ENCODE results near the gene NEUROG2.
A peak's percentile ranks its signal among the peaks of the same experiment; 100 is the strongest.
"Not testable (repeated sequence)": the region's sequence is repeated elsewhere in the genome, so short reads cannot be mapped to it uniquely, and the experiment has no call there.

NEUROG2 gene

DNA sequence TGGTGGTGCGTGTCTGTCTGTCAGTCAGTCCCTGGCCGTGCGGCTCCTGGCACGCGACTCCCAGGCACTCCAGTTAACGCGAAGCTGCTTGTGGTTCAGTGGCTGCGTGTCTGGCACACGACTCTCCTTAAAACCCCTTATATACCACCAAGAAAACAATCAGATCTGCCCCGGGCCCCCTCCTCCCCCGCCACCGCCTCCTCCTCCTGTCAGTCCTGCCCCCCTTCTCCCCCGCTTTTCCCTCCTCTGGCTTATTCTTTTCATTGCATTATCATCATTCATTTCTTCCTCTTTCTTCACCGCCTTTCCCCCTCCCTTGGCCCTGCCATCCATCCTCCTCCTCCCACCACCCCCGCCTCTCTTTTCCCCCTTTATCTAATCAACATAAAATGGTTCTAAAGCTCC, at the start of gene NEUROG2:
Gene NEUROG2 (minus strand): TSS at position 115 of the 405 bp plus-strand sequence. CDS start 705 bp downstream, outside the sequence.
- peak within 1 kb of the TSS; percentile 85 for H3K4me2 ChIP-seq
- no peaks in the 10 kb centered on the region for H3K36me3 ChIP-seq
- peaks cover 26% of the 10 kb centered on the region for H3K9me3 ChIP-seq
- H3K27ac ChIP-seq: no peak within 1 kb of the TSS
- H3K4me1 ChIP-seq: peaks cover 23% of the 10 kb centered on the region
- H3K9ac ChIP-seq: no peak within 1 kb of the TSS
- H3K27me3 ChIP-seq: peaks cover 100% of the 10 kb centered on the region
- TF ChIP-seq Cebpa-rat (IDR thresholded peaks at IDR 0.05): no peak
- peaks cover 85% of the 10 kb centered on the region for H4K20me1 ChIP-seq
- H3K4me3 ChIP-seq: peak within 1 kb of the TSS; percentile 61

DNA sequence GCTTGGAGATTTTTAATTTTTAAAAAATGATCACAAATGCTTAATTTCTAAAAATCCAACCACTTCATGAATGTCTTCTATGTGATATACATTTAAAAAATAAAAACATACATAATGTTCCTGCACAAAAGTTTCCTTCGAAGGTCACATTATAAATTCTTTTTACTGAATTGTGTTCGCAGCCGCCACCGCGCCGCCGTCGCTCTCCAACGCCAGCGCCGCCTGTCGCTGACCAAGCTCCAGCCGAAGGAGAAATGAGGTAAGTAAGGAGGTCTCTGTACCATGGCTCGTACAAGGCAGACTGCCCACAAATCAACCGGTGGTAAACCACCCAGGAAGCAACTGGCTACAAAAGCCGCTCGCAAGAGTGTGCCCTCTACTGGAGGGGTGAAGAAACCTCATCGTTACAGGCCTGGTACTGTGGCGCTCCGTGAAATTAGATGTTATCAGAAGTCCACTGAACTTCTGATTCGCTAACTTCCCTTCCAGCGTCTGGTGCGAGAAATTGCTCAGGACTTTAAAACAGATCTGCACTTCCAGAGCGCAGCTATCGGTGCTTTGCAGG, 48.8 kb upstream of the NEUROG2 start:
- no peak overlapping the region for H3K4me3 ChIP-seq
- H3K9ac ChIP-seq: no peak overlapping the region
- H4K20me1 ChIP-seq: no peaks in the 10 kb centered on the region
- no peak for TF ChIP-seq Cebpa-rat (IDR thresholded peaks at IDR 0.05)
- no peaks in the 10 kb centered on the region; the same call in 1 of the 2 replicates for H3K9me3 ChIP-seq
- peaks cover 43% of the 10 kb centered on the region for H3K36me3 ChIP-seq
- no peak overlapping the region for H3K4me2 ChIP-seq
- H3K27ac ChIP-seq: no peak overlapping the region
- H3K27me3 ChIP-seq: no peaks in the 10 kb centered on the region
- H3K4me1 ChIP-seq: peaks cover 6% of the 10 kb centered on the region; the same call in 1 of the 2 replicates

DNA sequence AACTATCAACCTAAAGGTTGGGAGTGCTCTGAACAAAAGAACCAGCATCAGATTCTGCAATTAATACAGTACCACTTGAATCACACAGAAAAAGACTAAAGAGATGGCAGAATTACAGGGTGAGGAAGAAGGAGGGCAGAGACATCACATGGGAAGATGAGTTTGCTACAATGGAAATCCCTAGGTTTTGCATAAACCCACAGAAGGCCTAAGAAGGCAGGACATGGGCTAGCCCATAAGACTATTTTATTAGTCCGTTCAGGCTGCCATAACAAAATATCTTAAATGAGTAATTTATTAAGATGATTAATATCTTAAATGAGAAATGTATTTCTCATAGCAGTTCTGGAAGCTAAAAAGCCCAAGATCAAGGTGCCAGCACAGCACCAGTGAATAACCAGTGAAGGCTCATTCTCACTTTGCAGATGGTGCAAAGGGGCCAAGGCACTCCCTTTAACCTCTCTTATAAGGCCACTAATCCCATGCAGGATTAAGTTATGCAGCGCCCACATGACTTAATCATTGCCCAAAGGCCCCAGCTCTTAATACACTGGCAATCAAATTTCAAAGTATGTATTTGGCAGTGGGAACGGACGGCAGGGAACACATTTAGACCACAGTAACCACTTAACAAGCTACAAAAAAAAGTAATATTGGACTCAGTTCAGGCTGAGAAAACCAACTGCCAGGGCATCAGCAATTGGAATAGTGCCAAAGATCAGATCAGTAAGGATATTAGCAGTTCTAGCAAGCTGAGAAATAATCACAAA, 47.6 kb upstream of the NEUROG2 start:
- H3K27me3 ChIP-seq: no peaks in the 10 kb centered on the region
- no peaks in the 10 kb centered on the region; the same call in 1 of the 2 replicates for H3K9me3 ChIP-seq
- H3K4me1 ChIP-seq: peaks cover 6% of the 10 kb centered on the region; the same call in 1 of the 2 replicates
- no peaks in the 10 kb centered on the region for H4K20me1 ChIP-seq
- no peak overlapping the region for H3K4me2 ChIP-seq
- H3K27ac ChIP-seq: no peak overlapping the region
- H3K36me3 ChIP-seq: peaks cover 51% of the 10 kb centered on the region
- H3K4me3 ChIP-seq: no peak overlapping the region
- TF ChIP-seq Cebpa-rat (IDR thresholded peaks at IDR 0.05): no peak
- no peak overlapping the region for H3K9ac ChIP-seq

DNA sequence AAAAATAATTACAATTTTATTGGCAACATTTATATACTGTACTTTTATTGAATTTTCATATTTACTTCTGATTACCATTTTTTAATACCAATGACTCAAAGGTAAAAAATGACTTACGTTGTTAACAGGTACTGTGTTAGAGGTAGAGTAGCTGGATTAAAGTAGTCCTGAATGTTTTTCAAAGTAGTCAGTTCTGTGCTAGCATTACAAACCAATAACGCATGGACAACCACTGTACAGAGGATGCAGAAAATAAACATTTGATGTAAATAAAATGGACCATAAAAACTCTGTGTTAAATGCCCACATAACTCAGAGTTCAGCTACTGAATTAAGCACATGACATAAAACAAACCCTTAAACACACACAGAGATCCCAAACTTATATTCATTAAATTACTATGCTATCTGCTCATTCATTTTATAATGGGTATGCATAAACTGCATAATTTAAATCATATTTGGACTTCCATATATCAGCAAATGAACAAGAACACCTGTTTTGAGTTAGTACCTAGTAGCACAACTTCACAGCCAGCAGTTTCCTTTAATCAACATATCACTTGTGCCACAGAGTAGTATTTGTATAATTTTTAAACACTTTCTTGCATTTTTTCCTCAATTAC, 46.4 kb upstream of the NEUROG2 start:
- Histone ChIP-seq H3K4me2 (no peak overlapping the region), H3K9me3 (no peaks in the 10 kb centered on the region; the same call in 1 of the 2 replicates), H3K4me1 (peaks cover 6% of the 10 kb centered on the region; the same call in 1 of the 2 replicates), H3K4me3 (no peak overlapping the region), H4K20me1 (no peaks in the 10 kb centered on the region), H3K9ac (no peak overlapping the region), H3K36me3 (peaks cover 54% of the 10 kb centered on the region), H3K27me3 (no peaks in the 10 kb centered on the region), H3K27ac (no peak overlapping the region)
- no peak for TF ChIP-seq Cebpa-rat (IDR thresholded peaks at IDR 0.05)

DNA sequence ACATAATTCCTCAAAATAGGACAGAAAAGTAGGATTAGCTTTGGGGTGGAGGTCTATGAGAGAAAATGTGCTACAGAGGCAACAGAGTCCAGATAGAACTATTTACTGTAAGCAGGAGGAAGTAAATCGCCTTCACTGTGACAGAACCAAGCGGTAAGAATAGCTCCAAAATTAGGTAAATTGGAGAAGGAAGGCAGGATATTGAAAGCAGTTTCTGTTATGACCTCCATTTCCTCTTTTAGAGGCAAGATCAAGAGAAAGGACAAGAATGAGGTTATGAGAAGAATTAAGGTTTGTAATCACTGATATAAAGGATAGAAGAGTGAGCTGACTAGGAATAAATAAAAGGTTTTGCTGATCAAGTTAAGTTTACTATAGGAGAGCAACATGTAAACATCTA, 44.1 kb upstream of the NEUROG2 start:
- Histone ChIP-seq H3K36me3 (peaks cover 49% of the 10 kb centered on the region), H3K4me2 (no peak overlapping the region)

DNA sequence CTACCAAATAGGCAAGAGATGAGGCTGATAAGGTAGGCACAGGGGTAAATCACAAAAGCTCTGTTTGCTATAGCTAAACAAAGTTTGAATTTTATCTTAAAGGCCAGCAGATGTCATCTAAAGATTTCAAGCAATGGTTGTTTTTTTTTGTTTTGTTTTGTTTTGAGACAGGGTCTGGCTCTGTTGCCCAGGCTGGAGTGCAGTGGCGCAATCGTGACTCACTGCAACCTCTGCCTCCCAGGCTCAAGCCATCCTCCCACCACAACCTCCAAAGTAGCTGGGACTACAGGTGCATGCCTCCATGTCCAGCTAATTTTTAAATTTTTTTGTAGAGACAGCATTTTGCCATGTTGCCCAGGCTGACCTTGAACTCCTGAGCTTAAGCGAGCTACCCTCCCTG, 43.1 kb upstream of the NEUROG2 start:
- no peak overlapping the region for H3K9ac ChIP-seq
- no peak overlapping the region for H3K4me3 ChIP-seq
- no peaks in the 10 kb centered on the region for H3K27me3 ChIP-seq
- H3K9me3 ChIP-seq: no peaks in the 10 kb centered on the region
- H4K20me1 ChIP-seq: no peaks in the 10 kb centered on the region
- H3K27ac ChIP-seq: no peak overlapping the region
- peaks cover 46% of the 10 kb centered on the region for H3K36me3 ChIP-seq
- no peak overlapping the region for H3K4me2 ChIP-seq
- TF ChIP-seq Cebpa-rat (IDR thresholded peaks at IDR 0.05): no peak
- peaks cover 6% of the 10 kb centered on the region; the same call in 1 of the 2 replicates for H3K4me1 ChIP-seq

More for the DNA sequence above, 44.1 kb upstream of the NEUROG2 start:
- no peak for TF ChIP-seq Cebpa-rat (IDR thresholded peaks at IDR 0.05)
- H3K9me3 ChIP-seq: no peaks in the 10 kb centered on the region; the same call in 1 of the 2 replicates
- no peaks in the 10 kb centered on the region for H4K20me1 ChIP-seq
- no peak overlapping the region for H3K27ac ChIP-seq
- peaks cover 6% of the 10 kb centered on the region; the same call in 1 of the 2 replicates for H3K4me1 ChIP-seq
- no peak overlapping the region for H3K9ac ChIP-seq
- H3K27me3 ChIP-seq: no peaks in the 10 kb centered on the region
- no peak overlapping the region for H3K4me3 ChIP-seq

DNA sequence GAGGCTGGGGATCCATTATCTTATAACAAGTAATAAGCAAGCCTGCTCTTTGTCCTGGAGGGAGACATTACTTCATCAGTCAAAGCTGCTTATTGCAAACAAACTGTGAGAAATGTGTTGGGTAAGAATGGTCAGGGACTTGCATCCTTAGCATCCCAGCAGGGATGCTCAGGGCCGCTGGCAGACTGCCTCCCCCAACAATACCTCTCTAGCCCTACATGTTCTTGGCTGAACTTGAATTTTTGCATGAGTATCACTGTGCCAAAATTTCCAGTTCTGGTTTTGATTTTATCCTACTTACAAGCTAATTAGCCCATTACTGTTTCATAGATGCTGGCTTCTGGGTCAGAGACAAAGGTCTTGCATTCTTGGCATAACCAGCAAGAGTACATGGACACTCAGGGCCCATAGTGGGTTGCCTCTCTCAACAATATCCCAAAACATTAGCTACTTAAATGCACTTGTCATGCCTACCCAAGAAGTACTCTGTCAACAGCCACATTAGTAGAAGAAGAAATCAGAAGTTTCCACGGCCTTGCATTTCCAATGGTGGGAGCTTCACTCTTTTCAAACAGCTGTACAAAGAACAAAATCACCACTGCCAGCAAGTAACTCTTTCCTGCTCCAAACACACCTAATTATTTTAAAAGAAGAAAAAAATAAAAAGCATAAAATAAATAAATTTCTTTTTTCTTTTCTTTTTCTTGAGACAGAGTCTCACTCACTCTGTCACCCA, 41.9 kb upstream of the NEUROG2 start:
- no peak overlapping the region for H3K9ac ChIP-seq
- no peak overlapping the region for H3K27ac ChIP-seq
- no peak overlapping the region for H3K4me3 ChIP-seq
- no peak for TF ChIP-seq Cebpa-rat (IDR thresholded peaks at IDR 0.05)
- no peaks in the 10 kb centered on the region for H3K27me3 ChIP-seq
- H3K9me3 ChIP-seq: no peaks in the 10 kb centered on the region
- peaks cover 54% of the 10 kb centered on the region for H3K36me3 ChIP-seq
- H3K4me1 ChIP-seq: peaks cover 6% of the 10 kb centered on the region; the same call in 1 of the 2 replicates
- no peak overlapping the region for H3K4me2 ChIP-seq
- no peaks in the 10 kb centered on the region for H4K20me1 ChIP-seq

DNA sequence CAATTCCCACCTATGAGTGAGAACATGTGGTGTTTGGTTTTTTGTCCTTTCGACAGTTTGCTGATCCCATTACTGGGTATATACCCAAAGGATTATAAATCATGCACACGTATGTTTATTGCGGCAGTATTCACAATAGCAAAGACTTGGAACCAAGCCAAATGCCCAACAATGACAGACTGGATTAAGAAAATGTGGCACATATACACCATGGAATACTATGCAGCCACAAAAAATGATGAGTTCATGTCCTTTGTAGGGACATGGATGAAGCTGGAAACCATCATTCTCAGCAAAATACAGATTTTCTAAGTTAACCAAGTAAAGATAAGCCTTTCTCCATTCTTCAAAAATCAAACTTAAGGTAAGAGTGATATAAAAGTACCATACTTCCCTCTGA, 38.3 kb upstream of the NEUROG2 start:
- not testable (repeated sequence) for H3K27ac ChIP-seq, H3K4me2 ChIP-seq, H3K27me3 ChIP-seq, H3K4me1 ChIP-seq, H4K20me1 ChIP-seq, H3K4me3 ChIP-seq, H3K9me3 ChIP-seq, H3K9ac ChIP-seq
- peaks cover 45% of the 10 kb centered on the region for H3K36me3 ChIP-seq

DNA sequence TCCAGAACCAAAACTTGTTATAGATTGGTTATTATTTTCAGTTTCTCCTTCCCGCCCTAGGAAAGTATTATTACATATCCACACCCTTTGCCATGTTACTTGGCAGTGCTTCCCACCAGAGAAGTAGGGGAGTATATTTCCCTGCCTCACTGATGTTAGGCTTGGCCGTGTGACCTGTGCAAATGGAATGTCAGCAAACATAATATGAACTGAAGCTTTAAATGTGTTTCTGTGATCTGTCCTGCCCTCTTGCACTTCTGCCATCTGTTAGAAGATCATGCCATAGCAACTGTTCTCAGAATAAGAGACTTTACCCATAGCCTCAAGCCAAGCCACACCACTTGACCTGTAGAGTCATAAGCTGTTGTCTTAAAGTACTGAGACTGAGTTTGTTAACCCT, 36.7 kb upstream of the NEUROG2 start:
- Histone ChIP-seq H3K27ac (no peak overlapping the region), H3K4me2 (no peak overlapping the region)
- no peak for TF ChIP-seq Cebpa-rat (IDR thresholded peaks at IDR 0.05)

More for the DNA sequence above, 36.7 kb upstream of the NEUROG2 start:
- Histone ChIP-seq H3K9ac (no peak overlapping the region), H3K4me3 (no peak overlapping the region), H3K4me1 (no peaks in the 10 kb centered on the region), H3K36me3 (peaks cover 36% of the 10 kb centered on the region), H4K20me1 (no peaks in the 10 kb centered on the region), H3K27me3 (no peaks in the 10 kb centered on the region), H3K9me3 (no peaks in the 10 kb centered on the region)
